ENCODE measurements around the gene MORN1.

- TF ChIP-seq POLR2A (IDR thresholded peaks at IDR 0.05) (no peak), CTCF (IDR thresholded peaks at IDR 0.05) (no peak)
These were observed 97.2 kb downstream of the MORN1 start for GRCh38 chr1:2294033-2294724.
